HepG2 (cell line): Measurements from ENCODE around the gene MOCS2. TPM values are rescaled to one million over a fixed set of nuclear protein-coding genes. Genes with fewer than 3 reads are reported as not detected.

ENCODE experiments used
- DMAP1 ChIP-seq: IDR thresholded peaks from 2 replicates; pipeline ENCODE4 v1.6.1; 2016
- GABPB1 ChIP-seq: IDR thresholded peaks from 2 replicates; pipeline ENCODE4 v1.6.1; 2016; ENCODE audit warnings: mild to moderate bottlenecking, missing genetic modification reagents, moderate library complexity, missing compliant biosample characterization
- HNF1B ChIP-seq: sonication (generic); formaldehyde crosslinking; IDR thresholded peaks from 2 replicates; pipeline ENCODE4 v1.5.1; 2020; ENCODE audit warnings: mild to moderate bottlenecking, moderate library complexity, missing genetic modification reagents
- MAX ChIP-seq: IDR thresholded peaks from 2 replicates; pipeline ENCODE4 v1.6.1; 2012; ENCODE audit warnings: inconsistent platforms
- MLX ChIP-seq: IDR thresholded peaks from 2 replicates; pipeline ENCODE4 v1.6.1; 2016
- NR0B2 ChIP-seq: sonication (generic); formaldehyde crosslinking; IDR thresholded peaks from 2 replicates; pipeline ENCODE4 v1.4.0; 2020; ENCODE audit warnings: mild to moderate bottlenecking, missing genetic modification reagents
- PBX2 ChIP-seq: IDR thresholded peaks from 2 replicates; pipeline ENCODE4 v1.6.1; 2016; ENCODE audit warnings: control low read depth
- PITX1 ChIP-seq: sonication (generic); formaldehyde crosslinking; IDR thresholded peaks from 2 replicates; pipeline ENCODE4 v1.5.1; 2020; ENCODE audit warnings: mild to moderate bottlenecking, missing genetic modification reagents
- TIGD3 ChIP-seq: sonication (generic); formaldehyde crosslinking; IDR thresholded peaks from 2 replicates; pipeline ENCODE4 v1.5.1; 2020; ENCODE audit warnings: mild to moderate bottlenecking, missing genetic modification reagents, borderline replicate concordance
- ZBTB37 ChIP-seq: sonication (generic); formaldehyde crosslinking; IDR thresholded peaks from 2 replicates; pipeline ENCODE4 v1.4.0; 2020; ENCODE audit warnings: mild to moderate bottlenecking, missing genetic modification reagents
- ZNF276 ChIP-seq: sonication (generic); formaldehyde crosslinking; IDR thresholded peaks from 2 replicates; pipeline ENCODE4 v1.4.0; 2020; ENCODE audit warnings: mild to moderate bottlenecking, low read depth, missing genetic modification reagents
- ZNF362 ChIP-seq: sonication (generic); formaldehyde crosslinking; IDR thresholded peaks from 2 replicates; pipeline ENCODE4 v1.4.0; 2020; ENCODE audit warnings: missing genetic modification reagents, mild to moderate bottlenecking, borderline replicate concordance
- ZNF430 ChIP-seq: sonication (generic); formaldehyde crosslinking; IDR thresholded peaks from 2 replicates; pipeline ENCODE4 v1.9.0; 2021; ENCODE audit warnings: mild to moderate bottlenecking, missing genetic modification reagents
- ZNF468 ChIP-seq: sonication (generic); formaldehyde crosslinking; IDR thresholded peaks from 2 replicates; pipeline ENCODE4 v1.8.0; 2022; ENCODE audit warnings: mild to moderate bottlenecking, moderate library complexity, missing genetic modification reagents
- ZNF556 ChIP-seq: sonication (generic); formaldehyde crosslinking; IDR thresholded peaks from 2 replicates; pipeline ENCODE4 v1.4.0; 2020; ENCODE audit warnings: mild to moderate bottlenecking, missing genetic modification reagents, borderline replicate concordance
- ZNF747 ChIP-seq: sonication (generic); formaldehyde crosslinking; IDR thresholded peaks from 2 replicates; pipeline ENCODE4 v1.8.1; 2023; ENCODE audit warnings: missing genetic modification reagents, mild to moderate bottlenecking, borderline replicate concordance
- polyA plus RNA-seq, 8 experiments: library from polyadenylated mRNA; depleted of rRNA in 3 of 8; stranded (reverse) in 7 of 8; unstranded in 1 of 8; fragments of >200 nt; fragmentation: Illumina TruSeq in 4 of 8; extraction: Trizol in 4 of 8; gene quantifications; 2 replicates each; pipeline versions ENCODE4 v1.2.1 to v1.2.3, GENCODE V29; 2011 to 2016; ENCODE audit warnings: low read depth in 4 of 8, missing spikeins in 1 of 8, mixed read lengths in 1 of 8; ENCODE audit not compliant: insufficient read depth in 1 of 8
- total RNA-seq, 5 experiments: library from RNA; depleted of rRNA; stranded (reverse); fragments of >200 nt; fragmentation: Illumina TruSeq; extraction: Trizol; gene quantifications; 2 replicates each; pipeline ENCODE4 v1.2.3, GENCODE V29; 2016; ENCODE audit warnings: low read depth in 1 of 5

Gene MOCS2
- total and polyA plus RNA-seq, 2 of the 13 experiments (the other 11 are each of a cell fraction or from before 2014, with no cell fraction given), result 19.2 to 41.9 TPM

- no peak for TF ChIP-seq ZBTB37
- 0 out of 2 replicates have a peak, but pooled peaks have one; percentile 25 for TF ChIP-seq ZNF362 (CRISPR knock-in tag)
- TF ChIP-seq PITX1 (CRISPR knock-in tag), result peak; percentile 77
- 0 out of 2 replicates have a peak, but pooled peaks have one; percentile 4 for TF ChIP-seq ZNF747 (CRISPR knock-in tag)
- no peak for TF ChIP-seq PBX2
- TF ChIP-seq MAX, result peak; percentile 78
- TF ChIP-seq GABPB1, result peak; percentile 72
- 0 out of 2 replicates have a peak, but pooled peaks have one; percentile 54 for TF ChIP-seq NR0B2 (CRISPR knock-in tag)
- peak; percentile 73; the same call in 1 of the 2 replicates for TF ChIP-seq ZNF276 (CRISPR knock-in tag)
- TF ChIP-seq MLX, result peak; percentile 44; the same call in 1 of the 2 replicates
- peak; percentile 87; the same call in 1 of the 2 replicates for TF ChIP-seq HNF1B (CRISPR knock-in tag)
- TF ChIP-seq ZNF430, result peak; percentile 28; the same call in 1 of the 2 replicates
- peak; percentile 79 for TF ChIP-seq DMAP1 (CRISPR knock-in tag)
- 0 out of 2 replicates have a peak, but pooled peaks have one; percentile 9 for TF ChIP-seq ZNF556 (CRISPR knock-in tag)
- 0 out of 2 replicates have a peak, but pooled peaks have one; percentile 71 for TF ChIP-seq TIGD3 (CRISPR knock-in tag)
- 0 out of 2 replicates have a peak, but pooled peaks have one; percentile 86 for TF ChIP-seq ZNF468 (CRISPR knock-in tag)
Measured at GRCh38 chr5:53109443-53110127, at the start of gene MOCS2 (continued).
